T-cell (primary cell): ENCODE data around the gene TK1. TPM values are rescaled to one million over a fixed set of nuclear protein-coding genes. Genes with fewer than 3 reads are reported as not detected.
"Not testable (repeated sequence)": the region's sequence is repeated elsewhere in the genome, so short reads cannot be mapped to it uniquely, and the experiment has no call there.

Source experiments
- ATAC-seq, 4 experiments: fragments of 200-7000 bp in 3 of 4; fragments of 150-1000 bp in 1 of 4; cut with Tn5 transposase; replicated peaks in 1 of 4; 1 replicate in 3 of 4; 2 replicates in 1 of 4; pipeline ENCODE4 v1.10.0; 2021; ENCODE audit warnings: moderate library complexity in 3 of 4, mild to moderate bottlenecking in 2 of 4, moderate number of reproducible peaks in 1 of 4
- CTCF ChIA-PET, 2 donors: fragments of 300-600 bp; sonication (Branson Sonifier 250); formaldehyde crosslinking; loops; one replicate each; lab custom pipeline; 2022; ENCODE audit warnings: antibody characterized with exemption in 2 of 2; lab: Charles Lee
- POLR2A ChIA-PET, 2 donors: fragments of 300-600 bp; sonication (Branson Sonifier 250); formaldehyde crosslinking; loops; one replicate each; lab custom pipeline; 2022; ENCODE audit warnings: antibody characterized with exemption in 2 of 2; lab: Charles Lee
- DNase-seq, 35 experiments: peaks; one replicate each; pipeline versions ENCODE4 v3.0.0 to v3.0.0-alpha.2; 2013 to 2023
- H3K27ac ChIP-seq: one replicate; pipeline ENCODE4 v1.5.1; 2013; ENCODE audit warnings: low read length
- H3K27me3 ChIP-seq, 2 experiments: replicated peaks in 1 of 2; 1 replicate in 1 of 2; 2 replicates in 1 of 2; pipeline versions ENCODE4 v1.6.1 to v1.7.0; 2013; ENCODE audit warnings: low read length in 1 of 2, mixed read lengths in 1 of 2; ENCODE audit not compliant: control insufficient read depth in 2 of 2, insufficient read depth in 2 of 2; ENCODE audit errors: extremely low read depth in 1 of 2
- H3K36me3 ChIP-seq, 2 donors: 1 replicate in 1 of 2; 2 replicates in 1 of 2; pipeline versions ENCODE4 v1.6.1 to v1.7.0; 2013; ENCODE audit warnings: low read length in 1 of 2; ENCODE audit not compliant: control insufficient read depth in 2 of 2, insufficient read depth in 1 of 2; ENCODE audit errors: extremely low read depth in 1 of 2
- H3K4me1 ChIP-seq, 2 experiments: 1 replicate in 1 of 2; 2 replicates in 1 of 2; pipeline versions ENCODE4 v1.6.1 to v1.7.0; 2013; ENCODE audit warnings: low read length in 2 of 2, mixed read lengths in 1 of 2; ENCODE audit not compliant: insufficient read depth in 2 of 2, control insufficient read depth in 1 of 2; ENCODE audit errors: extremely low read depth in 1 of 2
- H3K4me3 ChIP-seq, 2 donors: 1 replicate in 1 of 2; 2 replicates in 1 of 2; pipeline versions ENCODE4 v1.5.1 to v1.7.0; 2013; ENCODE audit warnings: mild to moderate bottlenecking in 2 of 2, low read length in 1 of 2, moderate library complexity in 1 of 2; ENCODE audit not compliant: control insufficient read depth in 1 of 2; ENCODE audit errors: extremely low read depth in 1 of 2
- H3K9me3 ChIP-seq: 2 replicates; pipeline ENCODE4 v1.7.0; 2013
- H3K27ac Mint-ChIP-seq, 2 donors: one replicate each; pipeline ENCODE4 v1.8.0; 2020 to 2021; ENCODE audit warnings: mild to moderate bottlenecking in 2 of 2, mixed read lengths in 2 of 2
- H3K27me3 Mint-ChIP-seq, 2 donors: one replicate each; pipeline ENCODE4 v1.8.0; 2021 to 2022; ENCODE audit warnings: mixed read lengths in 2 of 2
- H3K36me3 Mint-ChIP-seq: one replicate; pipeline ENCODE4 v1.8.0; 2021; ENCODE audit warnings: mixed read lengths
- H3K4me1 Mint-ChIP-seq, 3 donors: one replicate each; pipeline ENCODE4 v1.8.0; 2020 to 2022; ENCODE audit warnings: mixed read lengths in 3 of 3, mild to moderate bottlenecking in 1 of 3
- H3K4me3 Mint-ChIP-seq, 3 donors: one replicate each; pipeline ENCODE4 v1.8.0; 2020 to 2022; ENCODE audit warnings: mild to moderate bottlenecking in 3 of 3, mixed read lengths in 3 of 3, moderate library complexity in 3 of 3
- H3K9me3 Mint-ChIP-seq, 3 donors: one replicate each; pipeline ENCODE4 v1.8.0; 2020 to 2022; ENCODE audit warnings: mixed read lengths in 3 of 3
- WGBS: methylation state at CpG from one replicate; pipeline ENCODE4 v1.1.5; 2013; ENCODE audit warnings: missing lambda C conversion rate; ENCODE audit not compliant: insufficient coverage; 5-methylcytosine and 5-hydroxymethylcytosine counted together
- total RNA-seq, 35 experiments: library from RNA in 6 of 35; stranded (reverse) in 6 of 35; fragments of 120-200 nt in 1 of 35; gene quantifications; one replicate each; pipeline versions ENCODE4 v1.2.1 to v1.2.4 and lab custom pipeline; 2013 to 2026

TK1 gene
- total RNA-seq, 5 donors from 2014 or later (not counting 1 experiment from before 2014, with no cell fraction given): 1.6 to 3.3 (median 2.2) TPM

- ChIA-PET POLR2A (interaction anchor here in 1 of 2 donors (0.5 kb wide), 1 partner anchor 84 kb away, joined by 3 read pairs; no protein-coding TSS in a partner anchor), CTCF (no interaction called here)
- no peak overlapping the region for H3K27ac Mint-ChIP-seq
- peaks cover 8 to 14% of the 10 kb centered on the region in 2 donors for H3K36me3 ChIP-seq
- no peaks in the 10 kb centered on the region for H3K9me3 ChIP-seq
- H3K36me3 Mint-ChIP-seq: peaks cover 4% of the 10 kb centered on the region
- H3K27me3 ChIP-seq: no peaks in the 10 kb centered on the region
- H3K4me3 Mint-ChIP-seq: no peak overlapping the region
- no peaks in the 10 kb centered on the region for H3K9me3 Mint-ChIP-seq
- H3K4me1 ChIP-seq: peaks cover 10 to 66% of the 10 kb centered on the region in 2 experiments
- H3K4me3 ChIP-seq: no peak overlapping the region
- H3K27ac ChIP-seq: no peak overlapping the region
- WGBS: 95% methylated on average over 25 of the region's 28 CpGs
- DNase-seq (no peak), ATAC-seq (no peak)
- H3K27me3 Mint-ChIP-seq: no peaks in the 10 kb centered on the region
- H3K4me1 Mint-ChIP-seq: peaks cover 50 to 66% (median 60%) of the 10 kb centered on the region in 3 donors
Measured at GRCh38 chr17:78174870-78175642, 11.8 kb downstream of the TK1 start.

GRCh38 chr17:78174346-78174869, 12.4 kb downstream of the TK1 start:
- POLR2A ChIA-PET: interaction anchor here in 1 of 2 donors (0.5 kb wide), 1 partner anchor 83 kb away, joined by 3 read pairs; no protein-coding TSS in a partner anchor
- Histone ChIP-seq H3K4me3 (no peak overlapping the region), H3K4me1 (peaks cover 14 to 66% of the 10 kb centered on the region in 2 experiments), H3K36me3 (peaks cover 8 to 14% of the 10 kb centered on the region in 2 donors), H3K27ac (no peak overlapping the region), H3K27me3 (no peaks in the 10 kb centered on the region), H3K9me3 (no peaks in the 10 kb centered on the region)
- Mint-ChIP-seq H3K27me3 (no peaks in the 10 kb centered on the region), H3K9me3 (no peaks in the 10 kb centered on the region), H3K27ac (peak overlapping the region in 1 of 2 donors; percentile 91), H3K36me3 (peaks cover 4% of the 10 kb centered on the region), H3K4me3 (peak overlapping the region in 1 of 3 donors; percentile 66), H3K4me1 (peaks cover 50 to 70% (median 66%) of the 10 kb centered on the region in 3 donors)
- ATAC-seq: no peak
- WGBS: 88% methylated on average over 10 of the region's 15 CpGs
- CTCF ChIA-PET: no interaction called here
- no peak for DNase-seq

GRCh38 chr17:78173097-78173715, 13.6 kb downstream of the TK1 start:
- Mint-ChIP-seq H3K27me3 (no peaks in the 10 kb centered on the region), H3K9me3 (no peaks in the 10 kb centered on the region), H3K27ac (peak overlapping the region; percentile 90 to 91), H3K36me3 (peaks cover 4% of the 10 kb centered on the region), H3K4me3 (peak overlapping the region in 2 of 3 donors; percentile 0 to 66), H3K4me1 (peaks cover 50 to 68% (median 67%) of the 10 kb centered on the region in 3 donors)
- peak; percentile 33 to 48 (median 40) for ATAC-seq
- Histone ChIP-seq H3K36me3 (peaks cover 8 to 14% of the 10 kb centered on the region in 2 donors), H3K4me3 (no peak overlapping the region), H3K9me3 (no peaks in the 10 kb centered on the region), H3K27ac (peak overlapping the region; percentile 54), H3K4me1 (peaks cover 17 to 72% of the 10 kb centered on the region in 2 experiments), H3K27me3 (no peaks in the 10 kb centered on the region)
- 90% methylated on average over 6 of the region's 11 CpGs for WGBS
- DNase-seq: peak in 4 of 35 experiments; percentile 14 to 47 (median 21)
- CTCF ChIA-PET: no interaction called here
- POLR2A ChIA-PET: no interaction called here

- Mint-ChIP-seq H3K27me3 (no peaks in the 10 kb centered on the region), H3K27ac (peak overlapping the region; percentile 90 to 91), H3K4me3 (peak overlapping the region in 1 of 3 donors; percentile 66), H3K36me3 (peaks cover 4% of the 10 kb centered on the region), H3K9me3 (no peaks in the 10 kb centered on the region), H3K4me1 (peaks cover 50 to 68% (median 67%) of the 10 kb centered on the region in 3 donors)
- Histone ChIP-seq H3K4me3 (no peak overlapping the region), H3K9me3 (no peaks in the 10 kb centered on the region), H3K27ac (peak overlapping the region; percentile 54), H3K36me3 (peaks cover 8 to 14% of the 10 kb centered on the region in 2 donors), H3K27me3 (no peaks in the 10 kb centered on the region), H3K4me1 (peaks cover 17 to 77% of the 10 kb centered on the region in 2 experiments)
- ATAC-seq (no peak), DNase-seq (peak in 1 of 35 experiments; percentile 23)
- CTCF ChIA-PET: no interaction called here
- 83% methylated on average over 8 of the region's 19 CpGs for WGBS
- POLR2A ChIA-PET: no interaction called here
Measured at GRCh38 chr17:78172249-78173051, 14.4 kb downstream of the TK1 start.

- H3K27me3 ChIP-seq, H3K4me3 ChIP-seq, H3K9me3 ChIP-seq, POLR2A ChIA-PET, H3K27me3 Mint-ChIP-seq, ATAC-seq, DNase-seq, H3K27ac ChIP-seq, H3K36me3 Mint-ChIP-seq, CTCF ChIA-PET, H3K9me3 Mint-ChIP-seq: not testable (repeated sequence)
- Histone ChIP-seq H3K4me1 (peaks cover 17 to 73% of the 10 kb centered on the region in 2 experiments), H3K36me3 (peaks cover 8 to 14% of the 10 kb centered on the region in 2 donors)
- WGBS: 96% methylated on average over 8 of the region's 19 CpGs
- H3K27ac Mint-ChIP-seq: peak overlapping the region; percentile 90 to 91
- H3K4me1 Mint-ChIP-seq: peaks cover 45 to 65% (median 63%) of the 10 kb centered on the region in 3 donors
- peak overlapping the region in 2 of 3 donors; percentile 21 to 66 for H3K4me3 Mint-ChIP-seq
Measured at GRCh38 chr17:78171591-78172248, 15.1 kb downstream of the TK1 start.
